SK-N-MC (cell line): ENCODE data around the gene TREML4.

ENCODE experiments used
- DNase-seq: peaks from one replicate; pipeline ENCODE4 v3.0.0-alpha.2; 2011; ENCODE audit warnings: low read depth, low spot score
- H3K27ac ChIP-seq: fragments of 200-600 bp; sonication (generic); 2 replicates; pipeline ENCODE4 v1.5.1; 2016; ENCODE audit warnings: mixed run types
- H3K36me3 ChIP-seq: fragments of 200-600 bp; sonication (generic); 2 replicates; pipeline ENCODE4 v1.6.1; 2017; ENCODE audit warnings: antibody characterized with exemption, low read length, mixed read lengths; ENCODE audit not compliant: insufficient read depth
- H3K4me3 ChIP-seq: fragments of 200-600 bp; sonication (generic); 2 replicates; pipeline ENCODE4 v1.5.1; 2016
- H3K9ac ChIP-seq: fragments of 200-600 bp; sonication (generic); 2 replicates; pipeline ENCODE4 v1.8.0; 2017; ENCODE audit warnings: mixed run types, mixed read lengths; ENCODE audit not compliant: insufficient read length
- H3K9me3 ChIP-seq: fragments of 200-600 bp; sonication (generic); 2 replicates; pipeline ENCODE4 v1.6.1; 2017; ENCODE audit warnings: low read depth, mild to moderate bottlenecking, antibody characterized with exemption, low read length, moderate library complexity, mixed read lengths
- EZH2 ChIP-seq: fragments of 200-600 bp; sonication (generic); IDR thresholded peaks from one replicate; pipeline ENCODE4 v1.6.1; 2017; ENCODE audit warnings: antibody characterized with exemption
- FOXP2 ChIP-seq: optimal IDR thresholded peaks from 2 replicates; pipeline ENCODE3; 2011; ENCODE audit warnings: mild to moderate bottlenecking, moderate library complexity; ENCODE audit not compliant: insufficient read depth; ENCODE audit errors: extremely low read length, control extremely low read depth
- POLR2AphosphoS5 ChIP-seq: IDR thresholded peaks from 2 replicates; pipeline ENCODE4 v1.6.1; 2012; ENCODE audit warnings: mild to moderate bottlenecking, low read depth, low read length, borderline replicate concordance

TREML4 gene

DNA sequence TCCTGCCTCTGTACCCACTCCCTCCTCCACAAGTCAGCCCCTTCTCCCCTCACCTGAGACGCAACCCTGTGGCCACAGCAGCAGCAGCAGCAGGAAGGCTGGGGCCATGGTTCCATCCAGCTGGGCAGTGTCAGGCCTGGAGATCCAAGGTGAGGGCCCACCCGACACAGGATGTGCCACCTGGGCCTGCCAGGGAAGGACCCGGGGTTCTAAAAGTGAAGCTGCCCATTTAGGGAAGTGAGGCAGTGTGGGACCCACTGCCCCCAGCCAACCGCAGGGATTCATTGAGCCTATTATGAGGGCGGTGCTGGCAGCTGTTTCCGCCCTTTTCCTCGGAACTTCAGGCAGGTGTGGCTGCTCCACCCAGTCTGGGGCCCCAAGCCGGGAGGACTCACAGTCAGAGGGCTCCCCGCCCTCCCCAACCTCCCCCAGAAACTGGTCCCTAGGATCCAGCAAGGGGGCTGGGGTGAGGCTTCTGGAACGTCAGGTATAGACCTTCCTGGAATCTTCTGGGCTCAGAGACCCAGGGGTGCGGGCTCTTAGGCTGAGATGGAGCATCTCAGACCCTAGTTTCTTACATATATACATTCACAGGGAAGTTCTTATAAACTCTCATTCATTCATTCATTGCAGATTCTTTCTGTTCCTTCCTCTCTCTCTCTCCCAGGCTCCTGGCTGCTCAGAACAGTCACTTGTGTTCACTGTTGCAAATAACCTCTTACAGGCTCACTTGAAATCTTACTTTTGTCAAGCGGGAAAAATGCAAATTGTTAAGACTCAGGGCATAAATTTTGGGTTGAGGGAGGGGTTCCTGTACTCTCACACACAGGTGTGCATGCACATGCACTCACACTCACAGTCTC, 27.0 kb upstream of the TREML4 start, which contains the start of gene TREML2:
Gene TREML2 (minus strand): TSS at position 249 of the 863 bp plus-strand sequence. CDS start 141 bp downstream, at position 108.
- Histone ChIP-seq H3K4me3 (peak within 1 kb of the TSS; percentile 38), H3K36me3 (no peaks in the 10 kb centered on the region), H3K27ac (peak within 1 kb of the TSS; percentile 76; the same call in 1 of the 2 replicates), H3K9me3 (no peaks in the 10 kb centered on the region), H3K9ac (peak within 1 kb of the TSS; percentile 45)
- no peak for DNase-seq
- TF ChIP-seq POLR2AphosphoS5: no peak
- TF ChIP-seq EZH2: no peak
- no peak for TF ChIP-seq FOXP2

DNA sequence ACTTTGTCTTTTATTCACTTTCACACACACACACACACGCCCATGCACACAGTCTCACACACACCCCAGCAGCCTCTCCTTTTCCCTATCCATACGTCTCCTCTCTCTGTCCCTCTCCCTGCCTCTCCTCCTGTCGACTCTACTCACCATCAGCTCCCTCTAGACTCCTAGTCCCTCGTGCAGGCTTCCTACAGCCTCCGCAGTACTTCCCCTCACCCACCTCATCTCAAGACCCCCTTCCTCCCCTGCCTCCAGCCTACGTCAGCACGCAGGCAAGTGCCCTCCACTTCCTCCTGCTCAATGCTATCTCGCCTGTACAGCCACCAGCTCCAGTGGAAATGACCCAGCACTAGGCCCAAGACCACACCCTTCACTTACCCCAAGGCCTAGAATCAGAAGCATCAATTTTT, 26.4 kb upstream of the TREML4 start:
- DNase-seq: no peak
- Histone ChIP-seq H3K36me3 (no peaks in the 10 kb centered on the region), H3K9ac (no peak overlapping the region), H3K4me3 (no peak overlapping the region), H3K9me3 (no peaks in the 10 kb centered on the region), H3K27ac (no peak overlapping the region)
- TF ChIP-seq POLR2AphosphoS5 (no peak), EZH2 (no peak), FOXP2 (no peak)

DNA sequence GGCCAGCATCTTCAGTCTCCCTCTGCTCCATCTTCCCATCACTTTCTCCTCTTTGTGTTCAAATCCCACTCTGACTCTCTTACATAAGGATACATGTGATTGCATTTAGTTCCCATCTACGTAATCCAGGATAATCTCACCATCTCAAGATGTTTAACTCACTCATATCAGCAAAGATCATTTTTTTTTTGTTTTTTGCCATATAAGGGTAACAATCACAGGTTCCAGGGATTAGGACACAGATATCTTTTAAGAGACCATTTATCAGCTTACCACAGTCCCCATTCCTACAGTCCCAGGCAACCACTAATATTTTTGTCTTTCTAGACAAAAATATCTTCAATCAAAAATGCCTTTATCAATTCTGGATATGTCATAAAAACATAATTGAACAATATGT, 24.0 kb upstream of the TREML4 start:
- no peaks in the 10 kb centered on the region for H3K9me3 ChIP-seq
- no peak overlapping the region for H3K9ac ChIP-seq
- no peak for DNase-seq
- no peak overlapping the region for H3K4me3 ChIP-seq
- H3K27ac ChIP-seq: no peak overlapping the region
- TF ChIP-seq EZH2 (no peak), POLR2AphosphoS5 (no peak), FOXP2 (no peak)
- no peaks in the 10 kb centered on the region for H3K36me3 ChIP-seq

DNA sequence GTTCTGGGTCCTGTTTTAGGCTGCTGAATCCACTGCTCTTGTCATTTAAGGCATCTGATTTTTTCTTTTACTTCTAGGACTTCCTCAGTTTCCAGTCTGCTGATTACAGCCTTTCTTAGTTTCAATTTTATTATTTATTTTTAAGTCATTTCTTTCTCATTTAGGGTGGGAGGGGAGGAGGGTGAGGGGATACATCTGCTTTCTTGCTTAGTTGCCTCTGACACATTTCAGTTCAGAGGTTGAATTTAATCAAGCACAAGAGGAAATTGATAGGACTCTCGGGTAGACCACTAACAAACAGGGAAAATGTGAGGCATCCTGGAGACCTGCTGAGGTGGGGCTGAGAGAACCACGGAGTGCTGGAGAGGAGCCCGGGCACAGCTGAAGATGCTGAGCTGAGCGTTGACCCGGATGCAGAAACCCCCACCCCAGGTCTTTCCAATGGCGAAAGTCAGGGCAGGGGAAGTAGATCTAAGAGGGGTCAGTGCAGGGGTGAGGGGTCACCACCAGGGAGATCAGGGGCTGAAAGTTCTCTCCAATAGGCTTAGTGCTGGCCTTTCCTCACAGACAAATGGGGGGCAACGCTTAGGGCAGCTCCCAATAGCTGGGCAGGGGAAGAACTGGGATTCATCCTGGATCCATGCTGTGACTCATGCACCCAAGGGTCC, 19.6 kb upstream of the TREML4 start:
- Histone ChIP-seq H3K9me3 (no peaks in the 10 kb centered on the region), H3K9ac (no peak overlapping the region), H3K36me3 (no peaks in the 10 kb centered on the region), H3K27ac (no peak overlapping the region), H3K4me3 (no peak overlapping the region)
- DNase-seq: no peak
- TF ChIP-seq POLR2AphosphoS5 (no peak), FOXP2 (no peak)

DNA sequence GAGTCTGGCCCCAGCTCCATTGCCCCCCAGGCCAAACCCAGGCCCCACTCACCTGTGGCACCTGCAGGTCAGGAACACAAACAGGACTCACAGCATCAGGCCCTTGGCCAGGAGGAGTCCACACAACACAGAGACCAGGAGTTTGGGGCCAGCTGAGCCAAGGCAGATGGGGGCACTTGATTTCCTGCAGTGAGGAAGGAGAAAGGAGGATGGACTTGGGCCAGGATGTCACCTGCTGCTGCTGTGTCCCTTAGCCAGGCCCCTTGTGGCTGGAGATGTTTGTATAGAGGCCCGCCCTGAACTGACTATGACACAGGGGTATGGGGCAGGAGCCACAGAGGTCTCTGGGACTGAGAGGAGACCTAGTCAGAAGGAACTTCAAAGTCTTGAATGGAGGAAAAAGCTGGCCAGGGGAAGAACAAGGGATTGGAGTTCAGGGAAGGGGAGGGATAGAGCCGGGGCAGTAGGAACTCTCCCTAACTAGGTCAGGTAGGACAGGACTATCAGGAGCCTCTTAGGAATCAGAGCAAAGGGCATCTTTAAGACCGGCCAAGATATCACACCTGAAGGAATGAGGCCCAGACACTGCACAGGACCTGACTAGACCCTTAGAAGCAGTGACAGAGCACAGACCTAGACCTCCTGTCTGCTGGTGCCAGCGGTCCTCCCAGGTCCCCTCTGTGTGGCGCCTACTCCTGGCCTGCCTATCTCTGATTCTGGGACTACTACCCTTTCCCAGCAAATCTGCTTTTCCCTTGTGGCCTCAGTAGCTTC, 18.4 kb upstream of the TREML4 start:
- no peak for TF ChIP-seq EZH2
- TF ChIP-seq FOXP2: no peak
- TF ChIP-seq POLR2AphosphoS5: no peak
- H3K36me3 ChIP-seq: no peaks in the 10 kb centered on the region
- no peak overlapping the region for H3K27ac ChIP-seq
- no peak for DNase-seq
- H3K9me3 ChIP-seq: no peaks in the 10 kb centered on the region
- H3K9ac ChIP-seq: no peak overlapping the region
- H3K4me3 ChIP-seq: no peak overlapping the region

DNA sequence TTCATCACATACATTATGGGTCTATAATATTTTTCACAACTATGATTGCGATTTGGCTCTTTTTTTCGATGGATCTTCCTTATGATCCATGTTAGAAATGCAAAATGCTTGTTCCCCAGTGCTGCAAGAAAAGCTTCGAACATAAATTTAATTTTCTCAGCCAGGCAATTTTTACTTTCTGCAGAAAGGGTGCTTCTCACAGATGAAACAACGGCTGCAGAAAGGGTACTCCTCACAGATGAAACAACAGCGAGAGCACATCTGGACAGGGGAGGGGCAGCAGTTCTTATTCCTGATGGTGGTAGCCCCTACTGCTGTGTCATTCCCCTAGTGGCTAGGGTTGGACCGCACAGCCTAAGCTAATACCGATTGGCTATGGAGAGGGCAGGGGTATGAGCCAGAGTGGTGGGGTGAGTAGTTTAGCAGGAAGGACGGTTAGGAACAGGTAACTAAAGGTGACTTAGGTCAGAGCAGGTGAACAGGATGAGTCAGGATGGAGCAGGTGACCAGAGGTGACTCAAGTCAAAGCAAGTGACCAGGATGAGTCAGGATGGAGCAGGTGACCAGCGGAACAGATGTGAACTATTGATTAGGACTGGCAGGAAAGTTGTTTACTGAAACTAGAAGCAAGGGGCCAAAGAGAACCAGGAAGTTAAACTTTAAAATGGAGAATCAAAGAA, 13.4 kb upstream of the TREML4 start:
- H3K9me3 ChIP-seq: no peaks in the 10 kb centered on the region; the same call in 1 of the 2 replicates
- H3K4me3 ChIP-seq: no peak overlapping the region
- no peak for DNase-seq
- no peak overlapping the region for H3K27ac ChIP-seq
- no peaks in the 10 kb centered on the region for H3K36me3 ChIP-seq
- no peak overlapping the region for H3K9ac ChIP-seq
- TF ChIP-seq FOXP2 (no peak), EZH2 (no peak), POLR2AphosphoS5 (no peak)

DNA sequence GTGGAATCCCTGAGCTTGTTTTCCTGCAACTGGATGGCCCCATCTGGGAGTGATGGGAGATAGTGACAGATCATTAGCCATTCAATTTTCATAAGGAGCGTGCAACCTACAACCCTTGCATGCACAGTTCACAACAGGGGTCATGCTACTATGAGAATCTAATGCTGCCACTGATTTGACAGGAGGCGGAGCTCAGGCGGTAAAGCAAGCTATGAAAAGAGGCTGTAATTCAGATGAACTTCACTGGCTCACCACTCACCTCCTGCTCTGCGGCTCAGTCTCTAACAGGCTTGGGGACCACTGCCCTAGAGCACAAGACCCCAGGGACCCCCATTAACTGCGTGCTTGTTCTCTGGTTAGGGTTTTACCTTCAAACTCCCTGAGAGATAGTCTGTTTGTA, 12.4 kb upstream of the TREML4 start:
- no peak overlapping the region for H3K9ac ChIP-seq
- H3K9me3 ChIP-seq: no peaks in the 10 kb centered on the region; the same call in 1 of the 2 replicates
- no peak overlapping the region for H3K4me3 ChIP-seq
- no peak overlapping the region for H3K27ac ChIP-seq
- no peak for TF ChIP-seq POLR2AphosphoS5
- no peak for TF ChIP-seq EZH2
- TF ChIP-seq FOXP2: no peak
- no peak for DNase-seq
- H3K36me3 ChIP-seq: no peaks in the 10 kb centered on the region

DNA sequence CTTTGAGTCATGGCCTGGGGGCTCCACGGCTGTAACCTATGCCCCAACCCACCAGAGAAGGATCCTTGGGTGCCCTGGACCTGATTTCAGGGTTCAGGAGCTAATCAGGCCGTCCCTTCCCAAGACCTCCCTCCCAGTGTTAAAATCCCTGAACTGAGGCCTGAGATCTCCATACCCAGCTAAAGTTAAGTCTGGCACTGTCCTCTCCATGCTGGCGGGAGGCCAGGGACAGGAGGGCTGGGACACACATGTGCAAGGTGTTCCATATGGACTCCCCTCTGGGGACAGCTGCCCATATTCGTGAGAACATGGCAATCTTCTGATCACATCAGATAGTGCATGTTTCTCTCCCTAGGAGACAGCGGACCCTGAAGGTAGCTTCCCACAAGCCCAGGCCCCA, 11.5 kb upstream of the TREML4 start:
- Histone ChIP-seq H3K27ac (no peak overlapping the region), H3K36me3 (no peaks in the 10 kb centered on the region), H3K9me3 (no peaks in the 10 kb centered on the region; the same call in 1 of the 2 replicates), H3K9ac (no peak overlapping the region), H3K4me3 (no peak overlapping the region)
- TF ChIP-seq POLR2AphosphoS5 (no peak), FOXP2 (no peak), EZH2 (no peak)
- DNase-seq: no peak
